ENCODE results near the gene CREM.

CREM gene

DNA sequence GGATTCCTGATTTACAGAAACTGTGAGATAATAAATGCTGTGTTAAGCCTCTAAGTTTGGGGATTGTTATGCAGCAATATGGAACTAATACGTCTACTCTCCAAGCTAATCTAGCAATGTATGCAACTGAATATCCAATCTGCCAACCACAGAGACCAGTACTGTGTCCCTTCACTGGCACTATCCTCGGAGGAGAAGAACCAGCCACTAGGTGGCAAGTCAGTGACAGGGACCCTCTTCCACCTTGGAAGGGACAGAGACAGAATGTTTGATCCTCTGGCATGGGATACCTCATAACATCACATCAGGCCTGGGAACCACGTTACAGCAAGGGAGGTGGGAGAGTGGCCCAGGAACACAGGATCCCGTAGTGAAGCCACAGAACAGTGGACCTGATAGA, 96.4 kb downstream of the CREM start:
- DNase-seq = no peak

GRCh38 chr10:35224045-35224740, 97.5 kb downstream of the CREM start:
- DNase-seq = no peak

- DNase-seq = no peak
Measured at GRCh38 chr10:35225204-35225603, 98.6 kb downstream of the CREM start.

- no peak for DNase-seq
Measured at GRCh38 chr10:35226507-35226906, 99.9 kb downstream of the CREM start.

DNA sequence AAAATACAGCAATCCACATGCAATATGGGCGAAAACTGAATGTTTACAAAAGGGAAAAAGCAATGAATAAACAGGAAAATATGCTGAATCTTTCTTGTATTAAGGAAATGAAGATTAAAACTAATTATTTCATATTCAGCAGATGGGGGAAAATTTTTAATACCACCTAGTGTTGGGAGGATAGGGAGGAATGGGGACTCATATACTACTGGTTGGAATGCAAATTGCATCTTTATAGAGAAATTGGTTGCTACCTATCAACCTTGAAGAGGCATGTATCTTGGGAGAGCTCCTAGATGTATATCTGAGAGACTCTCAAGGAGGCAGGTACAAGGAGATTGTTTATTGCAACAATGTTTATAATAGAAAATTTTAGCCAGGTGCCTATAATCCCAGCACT, 101.4 kb downstream of the CREM start:
- DNase-seq = no peak

DNA sequence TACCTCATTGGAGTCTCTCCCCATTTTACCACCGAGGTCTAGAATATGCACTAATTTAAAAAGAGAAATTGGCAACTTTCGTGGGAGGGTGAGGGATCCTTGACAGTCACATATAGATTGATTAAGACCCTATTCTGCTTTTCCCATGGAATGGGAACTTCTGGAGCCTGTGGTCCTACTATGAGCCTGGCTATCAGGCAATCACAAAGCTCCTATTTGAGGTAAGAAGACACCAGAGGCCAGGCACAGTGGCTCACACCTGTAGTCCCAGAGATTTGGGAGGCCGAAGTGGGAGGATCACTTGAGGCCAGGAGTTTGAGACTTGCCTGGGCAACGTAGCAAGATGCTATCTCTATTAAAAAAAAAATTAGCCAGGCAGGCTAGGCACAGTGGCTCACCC, 105.0 kb downstream of the CREM start:
- DNase-seq = no peak

DNA sequence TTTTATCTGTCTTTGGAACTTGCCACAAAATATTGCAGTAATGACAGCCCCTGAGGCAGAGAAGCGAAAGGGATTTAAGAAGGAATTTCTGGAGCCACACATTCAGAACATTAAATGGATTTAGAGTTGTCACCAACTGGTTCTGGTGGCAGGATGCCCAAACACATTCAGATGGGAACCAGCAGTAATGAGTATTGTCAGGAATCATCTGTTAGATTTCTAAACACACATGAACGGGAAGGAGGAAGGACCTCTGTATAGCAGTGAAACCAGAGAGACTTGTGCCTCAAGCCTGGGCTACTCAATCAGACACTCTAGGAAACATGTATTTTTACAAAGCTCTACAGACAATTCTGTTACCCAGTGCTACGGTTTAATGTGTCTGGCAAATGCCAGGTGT, 105.9 kb downstream of the CREM start:
- DNase-seq = no peak

- no peak for DNase-seq
Measured at GRCh38 chr10:35234073-35234472, 107.4 kb downstream of the CREM start.

GRCh38 chr10:35236739-35237138, 110.1 kb downstream of the CREM start:
- DNase-seq = no peak

- no peak for DNase-seq
Measured at GRCh38 chr10:35237766-35238512, 111.3 kb downstream of the CREM start.

DNA sequence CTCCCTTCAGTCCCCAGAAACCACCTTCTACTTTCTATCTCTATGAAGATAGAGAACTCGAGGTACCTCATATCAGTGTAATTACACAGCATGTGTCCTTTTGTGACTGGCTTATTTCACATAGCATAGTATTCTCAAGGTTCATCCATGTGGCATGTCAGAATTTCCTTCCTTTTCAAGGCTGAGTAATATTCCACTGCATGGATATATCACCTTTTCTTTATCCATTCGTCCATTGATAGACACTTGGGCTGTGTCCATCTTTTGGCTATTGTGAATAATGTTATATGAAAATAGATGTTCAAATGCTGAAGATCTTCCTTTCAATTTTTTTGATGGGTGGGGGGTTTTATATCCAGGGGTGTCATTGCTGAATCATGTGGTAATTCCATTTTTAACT, 117.9 kb downstream of the CREM start:
- DNase-seq = no peak

DNA sequence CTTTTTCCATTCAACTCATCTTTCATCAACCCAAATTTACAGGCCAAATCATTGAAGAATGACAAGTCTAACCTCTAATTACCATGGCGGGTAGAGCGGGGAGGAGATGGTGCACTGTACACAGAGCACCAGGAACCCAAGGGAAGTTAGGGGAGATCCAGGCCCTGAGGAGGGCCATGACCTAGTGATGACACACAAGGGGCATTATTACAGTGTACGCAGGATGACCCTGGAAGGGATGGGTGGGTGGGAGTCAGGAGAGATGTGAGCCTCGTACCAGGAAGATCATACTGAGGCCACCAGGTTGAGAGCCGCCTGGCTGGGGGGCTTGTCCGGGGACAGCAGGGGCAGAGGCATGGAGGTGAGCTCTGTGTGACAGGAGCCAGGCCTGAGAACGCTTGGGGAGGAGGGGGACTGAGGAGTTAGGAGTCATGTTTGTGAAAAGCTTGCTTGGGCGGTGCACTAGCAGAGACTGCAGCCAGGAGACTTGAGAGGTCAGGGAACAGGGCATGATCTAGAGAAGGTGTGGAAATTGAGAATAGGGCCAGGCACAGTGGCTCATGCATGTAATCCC, 120.2 kb downstream of the CREM start:
- no peak for DNase-seq

- no peak for DNase-seq
Measured at GRCh38 chr10:35251373-35252100, 124.9 kb downstream of the CREM start.

DNA sequence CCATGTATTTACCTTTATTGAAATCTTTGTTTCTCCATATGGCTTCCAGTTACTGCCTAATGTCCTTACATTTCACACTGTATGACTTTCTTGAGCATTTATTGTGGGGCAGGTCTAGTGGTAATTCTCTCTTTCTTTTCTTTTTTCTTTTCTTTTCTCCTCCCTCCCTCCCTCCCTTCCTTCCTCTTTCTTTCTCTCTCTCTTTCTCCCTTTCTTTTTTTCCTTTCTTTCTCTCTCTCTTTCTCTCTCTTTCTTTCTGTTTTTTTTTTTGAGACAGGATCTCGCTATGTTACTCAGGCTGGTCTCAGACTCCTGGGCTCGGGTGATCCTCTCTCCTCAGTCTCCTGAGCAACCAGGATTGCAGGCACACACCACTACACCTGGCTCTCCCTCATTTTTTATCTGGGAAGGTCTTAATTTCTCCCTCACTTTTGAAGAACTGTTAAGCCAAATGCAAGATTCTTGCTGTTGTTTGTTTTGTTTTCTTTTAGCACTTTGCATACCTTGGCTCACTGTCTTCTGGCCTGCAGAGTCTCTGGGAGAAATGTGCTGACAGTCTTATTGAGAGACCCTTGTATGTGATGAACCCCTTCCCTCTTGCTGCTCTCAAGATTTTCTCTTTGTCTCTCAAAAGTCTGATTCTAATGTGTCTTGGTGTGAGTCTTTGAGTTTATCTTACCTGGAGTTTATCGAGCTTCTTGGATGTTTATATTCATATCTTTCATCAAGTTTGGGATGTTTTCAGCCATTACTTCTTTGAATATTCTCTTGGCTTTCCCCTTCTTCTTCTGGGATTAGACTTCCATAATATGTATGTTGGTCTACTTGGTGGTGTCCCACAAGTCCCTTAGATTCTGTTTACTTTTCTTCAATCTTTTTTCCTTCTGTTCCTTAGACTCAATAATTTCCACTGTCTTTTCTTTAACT, 130.7 kb downstream of the CREM start:
- no peak for DNase-seq

DNA sequence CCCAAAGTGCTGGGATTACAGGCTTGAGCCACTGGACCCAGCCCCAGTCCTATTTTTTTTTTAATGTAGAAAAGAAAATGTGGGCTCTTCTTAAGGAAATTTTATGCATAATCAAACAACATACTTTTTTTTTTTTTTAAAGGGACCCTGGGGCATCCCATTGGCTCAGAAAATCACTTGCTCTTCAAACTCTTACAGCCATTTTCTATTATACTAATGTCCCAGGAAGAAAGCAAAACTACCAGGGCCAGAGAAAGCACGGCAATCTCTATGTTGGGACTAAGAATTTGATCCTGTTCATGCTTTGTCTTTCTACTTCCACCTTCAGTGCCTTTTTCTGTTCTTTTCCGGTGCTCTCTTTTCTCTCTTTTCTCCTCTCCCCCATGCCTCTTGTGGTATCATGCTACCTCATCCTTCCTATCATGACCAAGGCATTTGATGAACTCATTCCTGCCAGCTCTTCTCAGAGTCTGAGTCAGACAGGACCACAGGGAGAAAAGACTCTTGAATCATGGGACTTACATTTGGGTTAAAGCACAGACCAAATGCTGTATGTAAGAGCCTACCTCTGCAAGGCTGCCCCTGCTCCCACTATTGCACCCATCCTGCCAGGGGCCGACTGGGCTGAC, 133.2 kb downstream of the CREM start:
- no peak for DNase-seq

GRCh38 chr10:35262436-35262835, 135.8 kb downstream of the CREM start:
- DNase-seq = no peak

All from left hindlimb (tissue), 1 donor.